OCI-LY1 (cell line): ENCODE results near the gene GALNT2.

Experiments used
- CTCF ChIP-seq: fragments of 200-600 bp; sonication (generic), shearing (Covaris generic); IDR thresholded peaks from 2 replicates; pipeline ENCODE4 v1.5.1; 2017; ENCODE audit warnings: mild to moderate bottlenecking, antibody characterized with exemption, low read length, moderate library complexity, mixed read lengths
- EZH2 ChIP-seq: fragments of 200-600 bp; sonication (generic), shearing (Covaris generic); IDR thresholded peaks from 2 replicates; pipeline ENCODE4 v1.8.0; 2017; ENCODE audit warnings: borderline replicate concordance, mixed run types, mild to moderate bottlenecking, antibody characterized with exemption, low read length, moderate library complexity, mixed read lengths

DNA sequence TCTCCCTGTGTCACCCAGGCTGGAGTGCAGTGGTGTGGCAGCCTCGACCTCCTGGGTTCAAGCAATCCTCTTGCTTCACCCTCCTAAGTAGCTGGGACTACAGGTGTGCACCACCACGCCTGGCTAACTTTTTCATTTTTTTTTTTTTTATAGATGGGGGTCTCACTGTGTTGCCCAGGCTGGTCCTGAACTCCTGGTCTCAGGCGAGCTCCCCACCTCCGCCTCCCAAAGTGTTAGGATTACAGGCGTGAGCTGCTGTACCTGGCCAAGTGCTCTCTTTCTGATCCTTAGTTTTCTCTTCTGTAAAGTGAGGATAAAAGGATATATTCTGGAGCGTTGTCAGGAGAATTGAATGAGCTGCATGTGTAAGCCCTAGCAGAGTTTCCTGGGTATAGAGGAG, 68.7 kb downstream of the GALNT2 start:
- TF ChIP-seq CTCF = no peak
- TF ChIP-seq EZH2 = no peak
